Measurements from ENCODE around the gene RNF141.

Gene RNF141

GRCh38 chr11:10497371-10498021 is 43.5 kb downstream of the RNF141 start:
- no peak for DNase-seq

GRCh38 chr11:10496296-10496936 is 44.6 kb downstream of the RNF141 start:
- DNase-seq, result no peak

DNA sequence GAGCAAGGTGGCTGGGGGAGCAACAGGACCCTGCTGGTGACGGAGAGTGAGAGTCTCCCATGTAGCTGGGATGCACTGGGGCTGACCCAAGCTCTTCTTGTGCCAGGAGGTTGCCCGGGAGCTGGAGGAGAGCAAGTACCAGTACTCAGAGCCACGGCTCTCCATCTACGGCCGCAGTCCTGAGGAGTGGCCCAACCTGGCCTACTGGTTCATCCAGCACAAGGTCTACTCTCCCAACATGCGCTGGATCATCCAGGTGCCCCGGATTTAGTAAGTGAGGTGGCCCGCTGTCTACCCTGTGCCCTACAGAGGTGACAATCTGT is 45.6 kb downstream of the RNF141 start:
- DNase-seq, result no peak

- DNase-seq, result no peak
Observed at GRCh38 chr11:10494636-10495463, 46.1 kb downstream of the RNF141 start.

DNA sequence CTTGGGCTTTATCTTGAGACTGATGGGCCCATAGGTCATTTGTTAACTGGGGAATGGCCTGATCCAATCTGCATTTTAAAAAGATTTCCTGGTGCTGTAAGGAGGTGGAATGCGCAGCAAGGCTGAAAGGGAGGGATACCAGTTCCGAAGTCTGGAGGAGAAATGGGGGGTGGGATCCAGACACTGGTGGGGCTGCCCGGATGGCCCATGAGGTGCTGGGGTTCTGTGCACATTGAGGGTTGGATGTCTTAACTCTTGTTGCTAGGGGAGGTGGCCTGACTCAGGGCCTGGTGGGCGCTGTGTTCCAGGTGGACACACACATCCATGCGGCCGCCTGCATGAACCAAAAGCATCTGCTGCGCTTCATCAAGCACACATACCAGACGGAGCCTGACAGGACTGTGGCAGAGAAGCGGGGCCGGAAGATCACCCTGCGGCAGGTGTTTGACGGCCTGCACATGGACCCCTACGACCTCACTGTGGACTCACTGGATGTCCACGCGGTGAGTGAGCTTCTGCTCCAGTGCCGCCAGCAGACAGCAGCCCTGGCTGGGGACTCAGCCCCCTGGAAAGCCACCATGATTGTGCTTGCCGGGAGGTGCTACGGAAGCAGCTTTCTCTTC is 47.8 kb downstream of the RNF141 start:
- DNase-seq, result no peak

DNA sequence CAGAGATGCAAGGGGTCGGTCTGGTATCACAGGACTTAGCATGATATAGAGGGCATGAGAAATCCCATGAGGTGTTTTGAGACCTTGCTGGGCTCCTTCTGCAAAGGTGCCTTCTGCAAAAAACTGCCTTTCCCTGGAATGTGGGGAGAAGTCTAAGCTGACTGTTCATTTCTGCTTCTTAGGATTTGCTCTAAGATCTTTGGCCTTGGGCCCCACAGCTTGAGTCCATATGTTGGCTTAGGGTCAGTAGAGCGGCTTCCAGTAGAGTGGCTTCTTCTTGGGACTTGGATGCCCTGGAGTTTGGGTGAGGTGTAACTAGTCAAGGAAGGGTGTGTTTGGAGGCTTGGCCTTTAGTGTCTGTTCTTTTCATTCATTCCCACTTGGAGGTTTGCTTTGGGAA is 48.9 kb downstream of the RNF141 start:
- DNase-seq, result no peak

DNA sequence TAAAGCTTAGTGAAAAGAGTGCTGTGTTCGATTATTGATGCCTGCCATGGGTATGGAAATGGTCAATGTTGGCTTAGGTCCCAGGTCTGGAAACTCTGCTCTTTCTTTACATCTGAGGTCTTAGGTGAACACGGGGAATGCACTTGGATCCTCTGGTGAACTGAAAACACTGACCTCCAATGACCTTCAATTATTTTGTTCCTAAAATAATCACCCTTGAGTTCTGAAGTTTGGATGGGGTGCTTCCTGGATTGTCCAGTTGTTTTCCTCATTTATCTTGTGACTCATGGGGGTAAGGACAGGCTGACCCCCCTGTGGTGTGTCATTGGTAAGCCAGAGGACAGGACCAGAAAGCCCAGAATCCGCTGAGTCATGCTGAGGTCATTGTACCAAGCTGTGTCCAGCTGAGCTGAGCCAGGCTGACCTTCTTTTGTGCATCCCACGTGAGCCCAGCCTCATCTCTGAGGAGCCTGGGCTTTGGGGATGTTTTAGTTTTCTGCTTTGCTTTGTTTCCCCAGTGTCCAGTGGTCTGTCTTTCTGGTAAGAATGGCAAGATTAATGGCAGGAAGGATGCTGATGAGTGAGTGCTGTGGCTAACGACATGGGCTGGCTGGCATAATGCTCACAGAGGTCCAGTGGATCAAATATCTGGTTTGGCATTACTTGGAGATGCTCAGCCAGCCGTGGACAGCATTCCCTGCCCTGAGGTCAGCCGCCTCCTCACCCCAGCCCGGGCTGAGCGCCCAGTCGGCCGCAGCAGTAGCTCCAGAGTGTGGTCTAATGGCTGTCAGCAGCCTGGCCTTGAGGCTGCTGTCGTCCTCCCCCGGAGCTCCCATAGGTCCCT is 50.4 kb downstream of the RNF141 start:
- DNase-seq, result no peak

GRCh38 chr11:10490032-10490397 is 51.0 kb downstream of the RNF141 start:
- no peak for DNase-seq

- DNase-seq, result no peak
Observed at GRCh38 chr11:10488934-10489691, 51.9 kb downstream of the RNF141 start.

- no peak for DNase-seq
Observed at GRCh38 chr11:10488121-10488933, 52.7 kb downstream of the RNF141 start.

GRCh38 chr11:10487002-10487647 is 53.9 kb downstream of the RNF141 start:
- no peak for DNase-seq

DNA sequence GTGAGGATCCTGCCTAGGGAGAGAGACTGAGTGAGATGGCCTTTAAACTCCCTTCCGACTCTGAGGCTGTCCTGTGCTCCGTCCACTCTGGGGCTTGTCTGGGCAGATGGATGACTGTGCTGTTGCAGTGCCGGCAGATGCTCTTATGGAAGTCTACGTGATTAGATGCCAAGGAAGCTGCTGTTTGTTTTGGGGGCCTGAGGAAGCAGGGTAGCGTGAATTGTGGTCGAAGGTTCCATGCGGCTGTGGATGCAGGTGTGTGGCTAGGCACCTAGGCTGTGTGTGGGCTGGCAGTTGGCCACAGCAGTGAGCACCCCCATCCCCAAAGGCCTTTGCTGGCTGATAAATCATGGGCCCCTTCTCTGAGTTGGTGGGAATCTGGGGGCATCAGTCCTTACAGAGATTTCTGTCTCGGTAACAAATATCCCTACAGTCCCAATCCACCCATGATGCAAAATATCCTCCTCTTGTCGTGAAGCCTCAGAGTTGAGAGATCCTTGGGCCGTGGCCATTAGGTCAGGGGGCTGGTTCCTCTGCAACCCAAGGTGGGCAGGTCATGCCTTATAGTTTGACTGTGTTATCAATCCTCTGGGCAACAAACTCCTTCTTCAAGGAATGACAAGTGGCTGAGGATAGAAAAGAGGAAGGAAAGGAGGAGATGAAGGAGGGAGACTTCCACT is 54.7 kb downstream of the RNF141 start:
- DNase-seq, result no peak

- no peak for DNase-seq
Observed at GRCh38 chr11:10485646-10486045, 55.3 kb downstream of the RNF141 start.

GRCh38 chr11:10484461-10485180 is 56.4 kb downstream of the RNF141 start:
- no peak for DNase-seq

- no peak for DNase-seq
Observed at GRCh38 chr11:10483584-10483983, 57.4 kb downstream of the RNF141 start.

- no peak for DNase-seq
Observed at GRCh38 chr11:10483174-10483573, 57.8 kb downstream of the RNF141 start.

DNA sequence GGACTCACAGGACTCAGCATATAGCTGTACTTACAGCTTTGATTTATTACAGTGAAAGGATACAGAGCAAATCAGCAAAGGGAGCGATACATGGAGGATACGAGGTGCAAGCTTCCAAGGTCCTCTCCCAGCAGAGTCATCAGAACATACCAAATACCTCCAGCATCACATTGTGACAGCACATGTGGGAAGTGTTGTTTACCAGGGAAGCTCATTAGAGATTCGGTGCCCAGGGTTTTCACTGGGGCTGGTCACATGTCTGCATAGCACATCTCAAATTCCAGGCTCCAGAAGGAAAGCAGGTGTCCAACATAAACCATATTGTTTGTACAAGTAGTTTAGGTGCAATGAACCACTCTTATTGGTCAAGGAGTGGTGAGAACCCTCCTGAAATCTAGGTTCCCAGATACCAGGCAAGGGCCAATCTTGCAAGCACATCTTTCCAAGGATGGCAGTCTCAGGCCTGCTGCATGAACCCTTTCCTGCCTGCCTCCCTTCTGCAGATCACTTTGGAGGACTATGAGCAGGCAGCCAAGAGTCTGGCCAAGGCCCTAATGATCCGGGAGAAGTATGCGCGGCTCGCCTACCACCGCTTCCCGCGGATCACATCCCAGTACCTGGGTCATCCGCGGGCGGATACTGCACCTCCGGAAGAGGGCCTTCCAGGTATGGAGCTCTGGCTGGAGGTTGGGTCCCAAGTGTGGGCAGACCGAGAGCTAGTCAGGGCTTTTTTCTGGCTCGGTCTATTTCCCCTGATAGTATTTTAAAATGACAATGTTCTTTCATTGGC is 59.2 kb downstream of the RNF141 start:
- peak in 1 of 2 experiments; percentile 32 for DNase-seq

GRCh38 chr11:10480760-10481159 is 60.2 kb downstream of the RNF141 start:
- no peak for DNase-seq
